ENCODE measurements around the gene SLC12A9. TPM values are rescaled to one million over a fixed set of nuclear protein-coding genes. Genes with fewer than 3 reads are reported as not detected.

SLC12A9 gene
- total and polyA plus RNA-seq, 4 donors, result 8.5 to 43.9 (median 27.3) TPM

GRCh38 chr7:100824499-100825214 is 27.9 kb upstream of the SLC12A9 start:
- no peaks in the 10 kb centered on the region for H3K9me3 ChIP-seq (ENCODE audit: control insufficient read depth, low read length)
- H3K36me3 ChIP-seq (ENCODE audit: control insufficient read depth in 1 of 2, insufficient read depth in 2 of 2, low read length in 1 of 2), result no peaks in the 10 kb centered on the region
- H3K27me3 ChIP-seq (ENCODE audit: control insufficient read depth in 1 of 2, insufficient read depth in 2 of 2, low read length in 1 of 2), result no peaks in the 10 kb centered on the region
- ATAC-seq (ENCODE audit: low FRiP score) (no peak), DNase-seq (no peak)
- intact Hi-C loops (cut with DNase I), result no loop called here
- H3K4me1 ChIP-seq (ENCODE audit: control insufficient read depth in 1 of 2, insufficient read depth in 2 of 2, low read length in 2 of 2), result no peaks in the 10 kb centered on the region
- no peak overlapping the region for H3K27ac ChIP-seq (ENCODE audit: low read depth in 1 of 2, low read length in 2 of 2)
- 39 to 50% methylated on average over 18 of the region's 18 CpGs for WGBS, 2 donors
- H3K4me3 ChIP-seq (ENCODE audit: low read length in 2 of 2), result no peak overlapping the region

- H3K4me1 ChIP-seq (ENCODE audit: control insufficient read depth in 1 of 2, insufficient read depth in 2 of 2, low read length in 2 of 2), result no peaks in the 10 kb centered on the region
- H3K36me3 ChIP-seq (ENCODE audit: control insufficient read depth in 1 of 2, insufficient read depth in 2 of 2, low read length in 1 of 2), result no peaks in the 10 kb centered on the region
- H3K27ac ChIP-seq (ENCODE audit: low read depth in 1 of 2, low read length in 2 of 2), result no peak overlapping the region
- ATAC-seq (ENCODE audit: low FRiP score), result peak; percentile 34
- 38 to 49% methylated on average over 16 of the region's 16 CpGs for WGBS, 2 donors
- intact Hi-C loops (cut with DNase I), result no loop called here
- DNase-seq, result no peak
- no peaks in the 10 kb centered on the region for H3K9me3 ChIP-seq (ENCODE audit: control insufficient read depth, low read length)
- no peak overlapping the region for H3K4me3 ChIP-seq (ENCODE audit: low read length in 2 of 2)
- H3K27me3 ChIP-seq (ENCODE audit: control insufficient read depth in 1 of 2, insufficient read depth in 2 of 2, low read length in 1 of 2), result no peaks in the 10 kb centered on the region
Measured at GRCh38 chr7:100825215-100825671, 27.3 kb upstream of the SLC12A9 start.

GRCh38 chr7:100825751-100826513 is 26.6 kb upstream of the SLC12A9 start:
- Histone ChIP-seq H3K27me3 (ENCODE audit: control insufficient read depth in 1 of 2, insufficient read depth in 2 of 2, low read length in 1 of 2) (no peaks in the 10 kb centered on the region), H3K36me3 (ENCODE audit: control insufficient read depth in 1 of 2, insufficient read depth in 2 of 2, low read length in 1 of 2) (no peaks in the 10 kb centered on the region), H3K9me3 (ENCODE audit: control insufficient read depth, low read length) (no peaks in the 10 kb centered on the region), H3K27ac (ENCODE audit: low read depth in 1 of 2, low read length in 2 of 2) (no peak overlapping the region), H3K4me3 (ENCODE audit: low read length in 2 of 2) (no peak overlapping the region), H3K4me1 (ENCODE audit: control insufficient read depth in 1 of 2, insufficient read depth in 2 of 2, low read length in 2 of 2) (no peaks in the 10 kb centered on the region)
- intact Hi-C loops (cut with DNase I), result no loop called here
- WGBS, 2 donors, result 22 to 31% methylated on average over 17 of the region's 17 CpGs
- ATAC-seq (ENCODE audit: low FRiP score), result no peak
- DNase-seq, result no peak

- intact Hi-C loops (cut with DNase I), result no loop called here
- WGBS, 2 donors, result 1% methylated on average over 64 to 71 of the region's 71 CpGs
- ATAC-seq (ENCODE audit: low FRiP score) (peak; percentile 1), DNase-seq (no peak)
- H3K27ac ChIP-seq (ENCODE audit: low read depth in 1 of 2, low read length in 2 of 2), result no peak overlapping the region
- H3K36me3 ChIP-seq (ENCODE audit: control insufficient read depth in 1 of 2, insufficient read depth in 2 of 2, low read length in 1 of 2), result no peaks in the 10 kb centered on the region
- no peaks in the 10 kb centered on the region for H3K4me1 ChIP-seq (ENCODE audit: control insufficient read depth in 1 of 2, insufficient read depth in 2 of 2, low read length in 2 of 2)
- no peaks in the 10 kb centered on the region for H3K9me3 ChIP-seq (ENCODE audit: control insufficient read depth, low read length)
- no peaks in the 10 kb centered on the region for H3K27me3 ChIP-seq (ENCODE audit: control insufficient read depth in 1 of 2, insufficient read depth in 2 of 2, low read length in 1 of 2)
- H3K4me3 ChIP-seq (ENCODE audit: low read length in 2 of 2), result peak overlapping the region; percentile 42 to 53
Measured at GRCh38 chr7:100826514-100827329, 25.8 kb upstream of the SLC12A9 start.

GRCh38 chr7:100827330-100828226 is 24.9 kb upstream of the SLC12A9 start, which contains the start of gene EPHB4:
TSS of gene EPHB4 (minus strand) at chr7:100827523. CDS start at chr7:100827030, 493 bp downstream.
- Histone ChIP-seq H3K27ac (ENCODE audit: low read depth in 1 of 2, low read length in 2 of 2) (no peak within 1 kb of the TSS), H3K27me3 (ENCODE audit: control insufficient read depth in 1 of 2, insufficient read depth in 2 of 2, low read length in 1 of 2) (no peaks in the 10 kb centered on the region), H3K36me3 (ENCODE audit: control insufficient read depth in 1 of 2, insufficient read depth in 2 of 2, low read length in 1 of 2) (no peaks in the 10 kb centered on the region), H3K4me1 (ENCODE audit: control insufficient read depth in 1 of 2, insufficient read depth in 2 of 2, low read length in 2 of 2) (no peaks in the 10 kb centered on the region), H3K9me3 (ENCODE audit: control insufficient read depth, low read length) (no peaks in the 10 kb centered on the region), H3K4me3 (ENCODE audit: low read length in 2 of 2) (peak within 1 kb of the TSS; percentile 42 to 53)
- DNase-seq (peak; percentile 79 to 84), ATAC-seq (ENCODE audit: low FRiP score) (peak; percentile 80)
- WGBS, 2 donors, result 1% methylated on average over 44 to 80 of the region's 80 CpGs
- intact Hi-C loops (cut with DNase I), result no loop called here

- no peak overlapping the region for H3K4me3 ChIP-seq (ENCODE audit: low read length in 2 of 2)
- intact Hi-C loops (cut with DNase I), result no loop called here
- DNase-seq (peak in 1 of 2 donors; percentile 45), ATAC-seq (ENCODE audit: low FRiP score) (peak; percentile 23)
- H3K9me3 ChIP-seq (ENCODE audit: control insufficient read depth, low read length), result no peaks in the 10 kb centered on the region
- WGBS, 2 donors, result 48 to 55% methylated on average over 18 to 20 of the region's 20 CpGs
- H3K27ac ChIP-seq (ENCODE audit: low read depth in 1 of 2, low read length in 2 of 2), result no peak overlapping the region
- no peaks in the 10 kb centered on the region for H3K4me1 ChIP-seq (ENCODE audit: control insufficient read depth in 1 of 2, insufficient read depth in 2 of 2, low read length in 2 of 2)
- H3K27me3 ChIP-seq (ENCODE audit: control insufficient read depth in 1 of 2, insufficient read depth in 2 of 2, low read length in 1 of 2), result no peaks in the 10 kb centered on the region
- no peaks in the 10 kb centered on the region for H3K36me3 ChIP-seq (ENCODE audit: control insufficient read depth in 1 of 2, insufficient read depth in 2 of 2, low read length in 1 of 2)
Measured at GRCh38 chr7:100829150-100829716, 23.3 kb upstream of the SLC12A9 start.

GRCh38 chr7:100830396-100830795 is 22.1 kb upstream of the SLC12A9 start:
- H3K27ac ChIP-seq (ENCODE audit: low read depth in 1 of 2, low read length in 2 of 2), result no peak overlapping the region
- no peaks in the 10 kb centered on the region for H3K4me1 ChIP-seq (ENCODE audit: control insufficient read depth in 1 of 2, insufficient read depth in 2 of 2, low read length in 2 of 2)
- no peaks in the 10 kb centered on the region for H3K27me3 ChIP-seq (ENCODE audit: control insufficient read depth in 1 of 2, insufficient read depth in 2 of 2, low read length in 1 of 2)
- DNase-seq, result no peak
- 74 to 79% methylated on average over 4 of the region's 4 CpGs for WGBS, 2 donors
- H3K9me3 ChIP-seq (ENCODE audit: control insufficient read depth, low read length), result no peaks in the 10 kb centered on the region
- no peak for ATAC-seq (ENCODE audit: low FRiP score)
- no peak overlapping the region for H3K4me3 ChIP-seq (ENCODE audit: low read length in 2 of 2)
- no peaks in the 10 kb centered on the region for H3K36me3 ChIP-seq (ENCODE audit: control insufficient read depth in 1 of 2, insufficient read depth in 2 of 2, low read length in 1 of 2)
- intact Hi-C loops (cut with DNase I), result no loop called here
